Adrenal gland (tissue), 5 donors: ENCODE data around the gene TMEM47.

ENCODE experiments used
- CTCF ChIP-seq, 6 experiments: fragments of 450-650 bp in 4 of 6; fragments of 200-600 bp in 2 of 6; sonication (generic) in 1 of 6; IDR thresholded peaks; 1 replicate in 5 of 6; 2 replicates in 1 of 6; pipeline versions ENCODE4 v1.5.1 to v1.8.0; 2016 to 2021; ENCODE audit warnings: antibody characterized with exemption in 6 of 6, mild to moderate bottlenecking in 2 of 6, moderate library complexity in 1 of 6
- POLR2A ChIP-seq, 2 donors: fragments of 450-650 bp; IDR thresholded peaks; one replicate each; pipeline ENCODE4 v1.6.1; 2017; ENCODE audit warnings: antibody characterized with exemption in 2 of 2, mild to moderate bottlenecking in 2 of 2, moderate library complexity in 1 of 2
- donor health status: DM: no; HTN: no; CAD: no.

GRCh38 chrX:34642849-34643248 lies 14.2 kb downstream of the TMEM47 start:
- TF ChIP-seq CTCF (IDR thresholded peaks at IDR 0.05) (no peak), POLR2A (IDR thresholded peaks at IDR 0.05) (no peak)
